ENCODE results near the gene FARSB. TPM values are rescaled to one million over a fixed set of nuclear protein-coding genes. Genes with fewer than 3 reads are reported as not detected.
A peak's percentile ranks its signal among the peaks of the same experiment; 100 is the strongest.
"Not testable (repeated sequence)": the region's sequence is repeated elsewhere in the genome, so short reads cannot be mapped to it uniquely, and the experiment has no call there.

Gene FARSB
- total RNA-seq, 1 donor from 2014 or later, result 49.8 TPM

GRCh38 chr2:222584589-222584988 is 71.3 kb downstream of the FARSB start:
- H3K4me3 Mint-ChIP-seq (ENCODE audit: low read depth); H3K4me1 Mint-ChIP-seq (ENCODE audit: low read depth); intact Hi-C loops (cut with micrococcal nuclease); H3K27ac Mint-ChIP-seq; H3K9me3 Mint-ChIP-seq; DNase-seq (ENCODE audit: low spot score); H3K27me3 Mint-ChIP-seq (ENCODE audit: low read depth): not testable (repeated sequence)
- peaks cover 58% of the 10 kb centered on the region for H3K36me3 Mint-ChIP-seq (ENCODE audit: low read depth)

GRCh38 chr2:222582928-222583327 is 73.0 kb downstream of the FARSB start:
- Mint-ChIP-seq H3K9me3 (no peaks in the 10 kb centered on the region), H3K4me1 (ENCODE audit: low read depth) (peaks cover 1% of the 10 kb centered on the region), H3K36me3 (ENCODE audit: low read depth) (peaks cover 55% of the 10 kb centered on the region)

GRCh38 chr2:222577341-222577740 is 78.6 kb downstream of the FARSB start:
- Mint-ChIP-seq H3K4me1 (ENCODE audit: low read depth) (peaks cover 20% of the 10 kb centered on the region), H3K27ac (no peak overlapping the region), H3K4me3 (ENCODE audit: low read depth) (no peak overlapping the region), H3K27me3 (ENCODE audit: low read depth) (no peaks in the 10 kb centered on the region), H3K9me3 (no peaks in the 10 kb centered on the region), H3K36me3 (ENCODE audit: low read depth) (peaks cover 37% of the 10 kb centered on the region)
- no peak for DNase-seq (ENCODE audit: low spot score)
- intact Hi-C loops (cut with micrococcal nuclease), result no loop called here

More at GRCh38 chr2:222582928-222583327, 73.0 kb downstream of the FARSB start:
- Mint-ChIP-seq H3K27me3 (ENCODE audit: low read depth) (no peaks in the 10 kb centered on the region), H3K27ac (no peak overlapping the region), H3K4me3 (ENCODE audit: low read depth) (no peak overlapping the region)
- no peak for DNase-seq (ENCODE audit: low spot score)
- intact Hi-C loops (cut with micrococcal nuclease), result no loop called here

- no peak overlapping the region for H3K27ac Mint-ChIP-seq
Measured at GRCh38 chr2:222576171-222577081, 79.5 kb downstream of the FARSB start.

GRCh38 chr2:222575618-222576017 is 80.3 kb downstream of the FARSB start:
- peaks cover 19% of the 10 kb centered on the region for H3K4me1 Mint-ChIP-seq (ENCODE audit: low read depth)
- no peak overlapping the region for H3K4me3 Mint-ChIP-seq (ENCODE audit: low read depth)
- H3K27ac Mint-ChIP-seq, result no peak overlapping the region
- peaks cover 42% of the 10 kb centered on the region for H3K36me3 Mint-ChIP-seq (ENCODE audit: low read depth)
- intact Hi-C loops (cut with micrococcal nuclease), result no loop called here
- no peaks in the 10 kb centered on the region for H3K27me3 Mint-ChIP-seq (ENCODE audit: low read depth)
- no peak for DNase-seq (ENCODE audit: low spot score)
- H3K9me3 Mint-ChIP-seq, result no peaks in the 10 kb centered on the region

More at GRCh38 chr2:222576171-222577081, 79.5 kb downstream of the FARSB start:
- Mint-ChIP-seq H3K4me3 (ENCODE audit: low read depth) (no peak overlapping the region), H3K9me3 (no peaks in the 10 kb centered on the region), H3K36me3 (ENCODE audit: low read depth) (peaks cover 38% of the 10 kb centered on the region), H3K27me3 (ENCODE audit: low read depth) (no peaks in the 10 kb centered on the region), H3K4me1 (ENCODE audit: low read depth) (peaks cover 19% of the 10 kb centered on the region)
- DNase-seq (ENCODE audit: low spot score), result no peak
- intact Hi-C loops (cut with micrococcal nuclease), result no loop called here

GRCh38 chr2:222572751-222573174 is 83.1 kb downstream of the FARSB start:
- intact Hi-C loops (cut with micrococcal nuclease), result loop anchor here (5.0 kb wide), 1 partner anchor 40 kb away; no protein-coding TSS in a partner anchor
- no peak overlapping the region for H3K4me3 Mint-ChIP-seq (ENCODE audit: low read depth)

GRCh38 chr2:222572264-222572721 is 83.6 kb downstream of the FARSB start:
- Mint-ChIP-seq H3K27ac (no peak overlapping the region), H3K9me3 (no peaks in the 10 kb centered on the region), H3K36me3 (ENCODE audit: low read depth) (peaks cover 44% of the 10 kb centered on the region), H3K4me3 (ENCODE audit: low read depth) (no peak overlapping the region), H3K4me1 (ENCODE audit: low read depth) (peaks cover 19% of the 10 kb centered on the region), H3K27me3 (ENCODE audit: low read depth) (no peaks in the 10 kb centered on the region)
- intact Hi-C loops (cut with micrococcal nuclease), result loop anchor here (5.0 kb wide), 1 partner anchor 40 kb away; no protein-coding TSS in a partner anchor
- no peak for DNase-seq (ENCODE audit: low spot score)

More at GRCh38 chr2:222572751-222573174, 83.1 kb downstream of the FARSB start:
- peak overlapping the region; percentile 54 for H3K27ac Mint-ChIP-seq
- no peaks in the 10 kb centered on the region for H3K9me3 Mint-ChIP-seq
- H3K4me1 Mint-ChIP-seq (ENCODE audit: low read depth), result peaks cover 19% of the 10 kb centered on the region
- H3K27me3 Mint-ChIP-seq (ENCODE audit: low read depth), result no peaks in the 10 kb centered on the region
- peaks cover 41% of the 10 kb centered on the region for H3K36me3 Mint-ChIP-seq (ENCODE audit: low read depth)
- no peak for DNase-seq (ENCODE audit: low spot score)

- H3K4me1 Mint-ChIP-seq (ENCODE audit: low read depth), result peaks cover 19% of the 10 kb centered on the region
- DNase-seq (ENCODE audit: low spot score), result no peak
- no peak overlapping the region for H3K27ac Mint-ChIP-seq
- no peaks in the 10 kb centered on the region for H3K9me3 Mint-ChIP-seq
- no peaks in the 10 kb centered on the region for H3K27me3 Mint-ChIP-seq (ENCODE audit: low read depth)
- H3K36me3 Mint-ChIP-seq (ENCODE audit: low read depth), result peaks cover 54% of the 10 kb centered on the region
- intact Hi-C loops (cut with micrococcal nuclease), result loop anchor here (5.0 kb wide), 1 partner anchor 42 kb away; no protein-coding TSS in a partner anchor
- no peak overlapping the region for H3K4me3 Mint-ChIP-seq (ENCODE audit: low read depth)
Measured at GRCh38 chr2:222569826-222570225, 86.1 kb downstream of the FARSB start.

GRCh38 chr2:222568865-222569264 is 87.0 kb downstream of the FARSB start:
- peaks cover 46% of the 10 kb centered on the region for H3K36me3 Mint-ChIP-seq (ENCODE audit: low read depth)
- no peak overlapping the region for H3K27ac Mint-ChIP-seq
- no peak overlapping the region for H3K4me3 Mint-ChIP-seq (ENCODE audit: low read depth)
- no peak for DNase-seq (ENCODE audit: low spot score)
- intact Hi-C loops (cut with micrococcal nuclease), result no loop called here
- no peaks in the 10 kb centered on the region for H3K9me3 Mint-ChIP-seq
- no peaks in the 10 kb centered on the region for H3K27me3 Mint-ChIP-seq (ENCODE audit: low read depth)
- H3K4me1 Mint-ChIP-seq (ENCODE audit: low read depth), result peaks cover 9% of the 10 kb centered on the region

- intact Hi-C loops (cut with micrococcal nuclease), result no loop called here
Measured at GRCh38 chr2:222566229-222566628, 89.7 kb downstream of the FARSB start.

GRCh38 chr2:222563936-222564335 is 92.0 kb downstream of the FARSB start:
- no peak for DNase-seq (ENCODE audit: low spot score)
- peaks cover 16% of the 10 kb centered on the region for H3K36me3 Mint-ChIP-seq (ENCODE audit: low read depth)
- no peaks in the 10 kb centered on the region for H3K9me3 Mint-ChIP-seq
- no peak overlapping the region for H3K27ac Mint-ChIP-seq
- intact Hi-C loops (cut with micrococcal nuclease), result loop anchor here (5.0 kb wide), 1 partner anchor 507 kb away; no protein-coding TSS in a partner anchor
- no peaks in the 10 kb centered on the region for H3K27me3 Mint-ChIP-seq (ENCODE audit: low read depth)
- no peak overlapping the region for H3K4me3 Mint-ChIP-seq (ENCODE audit: low read depth)
- H3K4me1 Mint-ChIP-seq (ENCODE audit: low read depth), result no peaks in the 10 kb centered on the region

More at GRCh38 chr2:222566229-222566628, 89.7 kb downstream of the FARSB start:
- peaks cover 25% of the 10 kb centered on the region for H3K36me3 Mint-ChIP-seq (ENCODE audit: low read depth)
- no peaks in the 10 kb centered on the region for H3K27me3 Mint-ChIP-seq (ENCODE audit: low read depth)
- no peaks in the 10 kb centered on the region for H3K4me1 Mint-ChIP-seq (ENCODE audit: low read depth)
- H3K9me3 Mint-ChIP-seq, result no peaks in the 10 kb centered on the region
- no peak overlapping the region for H3K27ac Mint-ChIP-seq
- H3K4me3 Mint-ChIP-seq (ENCODE audit: low read depth), result no peak overlapping the region
- DNase-seq (ENCODE audit: low spot score), result no peak

- H3K27me3 Mint-ChIP-seq (ENCODE audit: low read depth), result no peaks in the 10 kb centered on the region
- H3K4me3 Mint-ChIP-seq (ENCODE audit: low read depth), result no peak overlapping the region
- no peak overlapping the region for H3K27ac Mint-ChIP-seq
- DNase-seq (ENCODE audit: low spot score), result no peak
- no peaks in the 10 kb centered on the region for H3K4me1 Mint-ChIP-seq (ENCODE audit: low read depth)
- H3K9me3 Mint-ChIP-seq, result no peaks in the 10 kb centered on the region
- peaks cover 16% of the 10 kb centered on the region for H3K36me3 Mint-ChIP-seq (ENCODE audit: low read depth)
- intact Hi-C loops (cut with micrococcal nuclease), result loop anchor here (5.0 kb wide), 1 partner anchor 506 kb away; no protein-coding TSS in a partner anchor
Measured at GRCh38 chr2:222563106-222563718, 92.7 kb downstream of the FARSB start.
